Measurements from ENCODE around the gene NDUFS8.
A peak's percentile ranks its signal among the peaks of the same experiment; 100 is the strongest.

The NDUFS8 gene

DNA sequence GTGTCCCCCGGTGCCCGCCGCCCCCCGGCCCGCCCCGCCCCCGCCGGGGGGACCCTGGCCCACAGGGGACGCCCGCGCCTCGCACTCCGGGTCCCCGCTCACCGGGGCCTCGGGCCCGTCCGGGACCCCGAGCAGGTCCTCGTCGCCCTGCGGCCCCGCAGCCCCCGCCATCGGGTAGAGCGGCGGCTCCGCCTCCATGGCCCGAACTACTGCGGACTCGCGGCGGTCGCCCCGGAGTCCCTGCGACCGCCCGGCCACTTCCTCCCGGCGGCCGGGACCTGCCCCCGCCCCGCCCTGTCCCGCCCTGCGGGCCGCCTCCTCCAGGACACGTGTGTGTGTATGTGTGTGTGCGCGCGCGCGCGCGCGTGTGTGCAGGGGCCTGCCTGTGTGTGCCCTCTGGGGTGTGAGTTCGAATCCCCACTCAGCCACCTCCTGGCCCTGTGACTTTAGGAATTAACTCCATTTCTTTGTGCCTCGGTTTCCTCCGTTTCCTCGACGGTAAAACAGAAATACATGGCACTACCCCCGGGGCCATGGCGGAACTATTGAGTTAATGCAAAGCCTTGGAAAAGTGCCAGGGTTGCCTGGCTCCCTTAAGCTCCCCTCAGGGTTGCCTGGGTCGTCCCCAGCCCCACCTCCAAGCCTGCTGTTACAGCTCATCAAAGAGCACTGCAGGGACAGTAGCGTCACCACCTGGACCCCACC, 26.5 kb upstream of the NDUFS8 start, which contains the start of gene UNC93B1:
UNC93B1 (minus strand) TSS at position 252 of the 705 bp plus-strand sequence; CDS start at position 198, 54 bp downstream.
- peak; percentile 82 for DNase-seq

DNA sequence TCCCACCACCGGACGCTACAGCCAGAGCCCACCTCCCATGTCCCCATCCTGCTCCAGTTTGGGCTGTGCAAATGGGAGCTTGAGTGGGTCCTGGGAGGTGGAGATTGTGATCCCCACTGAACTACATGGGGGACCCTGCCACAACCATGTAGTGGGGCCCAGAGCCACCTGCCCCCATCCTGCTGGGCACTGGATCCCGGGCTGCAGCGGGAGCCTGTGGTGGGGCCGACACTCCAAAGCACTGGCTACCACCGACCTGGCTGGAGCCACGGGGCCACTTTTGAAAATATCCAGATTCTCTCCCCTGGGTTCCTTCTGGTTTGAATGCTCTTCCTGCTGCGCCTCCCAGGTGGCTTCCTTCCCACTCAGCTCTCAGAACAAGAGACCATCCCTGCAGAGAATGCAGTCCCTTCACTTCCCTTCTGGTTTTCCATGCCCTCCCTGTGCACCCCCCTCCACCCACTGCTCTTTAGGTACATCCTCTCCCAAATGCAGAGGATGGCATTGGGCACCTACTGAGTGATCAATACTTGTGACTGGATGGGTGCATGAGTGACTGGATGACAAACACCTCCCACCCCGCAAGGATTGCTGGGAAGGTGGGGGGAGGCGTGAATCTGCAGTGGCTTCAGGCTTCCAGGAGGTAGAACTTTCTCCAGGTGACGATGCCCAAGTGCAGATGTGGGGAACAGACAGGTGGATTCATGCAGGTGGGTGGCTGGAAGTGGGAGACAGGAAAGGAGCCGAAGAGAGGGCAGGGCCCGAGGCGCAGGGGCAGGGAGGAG, 25.7 kb upstream of the NDUFS8 start:
- no peak for DNase-seq

DNA sequence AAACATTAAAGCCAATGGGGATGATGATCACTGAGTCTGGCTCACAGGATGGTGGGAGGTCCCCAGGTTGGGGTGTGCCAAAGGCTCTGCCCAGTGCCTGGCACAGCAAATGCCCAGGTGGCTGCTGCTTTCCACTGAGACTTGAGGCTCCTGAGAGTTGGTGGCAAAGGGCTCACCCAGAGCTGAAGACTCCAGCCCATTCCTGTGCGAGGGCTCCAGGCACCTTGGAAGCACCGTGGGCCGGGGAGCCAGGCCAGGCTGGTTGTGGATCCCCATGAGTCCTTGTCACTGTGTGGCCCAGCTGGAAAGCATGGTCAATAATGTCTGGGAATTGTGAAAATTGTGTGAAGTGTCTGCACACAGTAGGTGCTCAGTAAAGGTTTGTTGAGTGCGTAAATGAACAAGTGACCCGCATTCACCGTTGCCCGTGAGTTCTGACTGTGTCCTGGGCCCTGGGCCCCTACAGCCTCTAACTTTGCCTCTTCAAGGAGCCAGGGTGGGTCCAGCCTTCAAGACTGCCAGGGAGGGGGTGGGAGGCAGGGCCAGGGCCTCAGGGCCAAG, 23.8 kb upstream of the NDUFS8 start:
- no peak for DNase-seq

DNA sequence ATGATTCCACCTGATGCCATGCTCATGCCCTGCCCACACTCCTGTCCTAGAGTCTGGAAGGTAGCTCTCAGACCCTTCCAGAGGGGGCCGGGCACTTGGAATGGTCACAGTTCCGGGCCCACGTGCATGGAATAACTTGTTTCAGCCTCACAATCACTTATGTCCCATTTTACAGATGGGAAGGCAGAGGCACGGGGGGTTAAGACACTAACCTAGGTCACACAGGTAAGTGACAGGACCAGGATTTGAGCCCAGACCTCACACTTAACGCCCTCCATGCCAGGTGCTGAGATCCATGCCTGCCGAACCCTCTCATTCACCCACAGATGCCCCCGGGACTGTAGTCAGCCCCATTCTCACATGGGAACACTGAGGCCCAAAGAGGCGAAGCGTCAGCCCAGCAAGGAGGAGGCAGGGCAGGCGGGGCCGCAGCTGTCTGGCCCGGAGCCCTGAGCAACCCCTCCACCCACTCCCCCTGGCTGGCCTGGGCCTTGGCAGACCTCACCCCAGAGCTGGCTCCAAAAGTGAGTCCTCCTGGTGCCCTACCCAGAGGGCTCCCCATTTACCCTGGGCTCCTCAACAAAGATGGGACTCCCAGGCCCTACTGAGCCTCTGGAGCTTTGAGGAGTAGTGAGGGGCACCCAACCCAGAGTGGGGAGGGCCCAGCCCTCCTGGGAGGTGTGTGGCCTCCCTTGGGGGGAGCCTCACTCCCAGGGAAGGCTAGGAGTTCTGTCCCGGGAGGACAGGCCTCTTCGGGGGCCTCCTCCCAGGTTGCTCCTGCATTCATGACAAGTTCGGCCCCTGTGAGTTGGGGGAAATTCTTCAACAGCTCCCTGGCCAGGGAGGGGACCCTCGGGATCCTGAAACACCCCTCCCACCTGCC, 22.7 kb upstream of the NDUFS8 start:
- DNase-seq, result no peak

DNA sequence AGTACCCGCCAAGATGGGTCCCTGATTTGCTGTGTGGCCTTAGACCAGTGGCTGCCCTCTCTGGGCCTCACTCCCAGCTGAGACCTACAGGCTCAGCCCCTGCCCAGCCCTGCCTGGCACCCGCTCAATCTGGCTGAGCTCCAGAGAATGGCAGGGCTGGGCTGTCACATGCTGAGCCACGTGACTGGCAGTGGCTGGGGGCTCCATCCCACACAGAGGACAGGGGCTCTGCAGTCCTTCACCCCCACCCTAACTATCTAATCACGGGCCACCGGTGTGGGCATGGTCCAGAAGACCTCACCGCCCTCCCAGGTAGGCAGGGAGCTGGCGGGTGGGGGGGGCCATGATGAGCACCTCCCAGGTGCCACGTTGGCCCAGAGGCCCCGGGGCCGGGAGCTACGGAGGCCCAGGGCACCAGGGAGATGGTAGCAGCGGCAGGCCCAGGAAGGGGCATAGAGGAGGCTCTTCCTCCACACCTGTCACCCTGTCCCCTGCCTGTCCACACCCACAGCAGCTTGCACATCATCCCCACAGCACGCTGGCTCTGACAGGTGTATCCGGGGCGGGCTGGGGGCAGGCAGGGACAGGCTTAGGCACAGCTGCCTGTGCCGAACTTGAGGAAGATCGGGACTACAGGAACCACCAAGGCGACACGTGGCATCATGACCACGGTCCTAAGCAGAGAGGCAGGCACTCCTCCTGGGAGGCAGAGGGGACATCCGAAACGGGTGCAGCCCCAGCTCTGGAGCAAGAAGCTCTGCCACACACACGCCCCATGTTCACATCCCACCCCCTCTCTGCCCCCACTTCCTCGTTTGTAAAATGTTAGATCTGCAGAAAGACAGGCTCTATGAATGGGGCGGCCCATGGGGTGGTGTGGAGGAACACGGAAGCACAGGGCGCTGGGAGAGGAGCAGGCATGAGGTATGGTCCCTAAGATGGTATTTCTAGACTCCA, 21.8 kb upstream of the NDUFS8 start:
- DNase-seq, result no peak

DNA sequence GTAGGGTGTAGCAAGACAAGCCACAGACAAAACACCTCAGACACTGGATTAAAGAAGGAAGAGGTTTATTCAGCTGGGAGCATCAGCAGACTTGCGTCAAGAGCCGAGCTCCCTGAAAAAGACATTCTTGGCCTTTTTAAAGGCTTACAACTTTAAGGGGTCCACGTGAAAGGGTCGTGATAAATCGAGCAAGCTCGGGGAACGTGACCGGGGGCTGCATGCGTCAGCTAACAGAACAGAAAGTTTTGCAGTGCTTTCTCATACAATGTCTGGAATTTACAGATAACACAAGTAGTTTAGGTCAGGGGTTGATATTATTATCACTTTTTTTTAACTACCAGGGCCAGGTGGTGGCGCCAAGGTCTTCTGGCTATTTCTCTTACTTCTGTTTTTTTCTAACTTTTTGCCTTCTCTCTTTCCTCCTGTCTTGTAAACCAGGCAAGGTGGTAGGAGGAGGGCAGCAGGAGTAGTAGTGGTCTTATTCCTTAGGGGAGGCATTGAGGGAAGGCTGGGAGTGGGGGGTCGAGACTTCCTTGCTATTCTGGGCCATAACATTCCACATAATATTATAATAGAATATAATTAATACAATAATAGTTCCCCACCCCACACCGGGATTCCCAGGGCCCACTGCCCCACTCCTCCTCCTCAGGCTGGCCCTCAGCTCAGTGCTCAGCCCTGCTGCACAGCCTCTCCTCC, 20.9 kb upstream of the NDUFS8 start:
- peak; percentile 8 for DNase-seq

DNA sequence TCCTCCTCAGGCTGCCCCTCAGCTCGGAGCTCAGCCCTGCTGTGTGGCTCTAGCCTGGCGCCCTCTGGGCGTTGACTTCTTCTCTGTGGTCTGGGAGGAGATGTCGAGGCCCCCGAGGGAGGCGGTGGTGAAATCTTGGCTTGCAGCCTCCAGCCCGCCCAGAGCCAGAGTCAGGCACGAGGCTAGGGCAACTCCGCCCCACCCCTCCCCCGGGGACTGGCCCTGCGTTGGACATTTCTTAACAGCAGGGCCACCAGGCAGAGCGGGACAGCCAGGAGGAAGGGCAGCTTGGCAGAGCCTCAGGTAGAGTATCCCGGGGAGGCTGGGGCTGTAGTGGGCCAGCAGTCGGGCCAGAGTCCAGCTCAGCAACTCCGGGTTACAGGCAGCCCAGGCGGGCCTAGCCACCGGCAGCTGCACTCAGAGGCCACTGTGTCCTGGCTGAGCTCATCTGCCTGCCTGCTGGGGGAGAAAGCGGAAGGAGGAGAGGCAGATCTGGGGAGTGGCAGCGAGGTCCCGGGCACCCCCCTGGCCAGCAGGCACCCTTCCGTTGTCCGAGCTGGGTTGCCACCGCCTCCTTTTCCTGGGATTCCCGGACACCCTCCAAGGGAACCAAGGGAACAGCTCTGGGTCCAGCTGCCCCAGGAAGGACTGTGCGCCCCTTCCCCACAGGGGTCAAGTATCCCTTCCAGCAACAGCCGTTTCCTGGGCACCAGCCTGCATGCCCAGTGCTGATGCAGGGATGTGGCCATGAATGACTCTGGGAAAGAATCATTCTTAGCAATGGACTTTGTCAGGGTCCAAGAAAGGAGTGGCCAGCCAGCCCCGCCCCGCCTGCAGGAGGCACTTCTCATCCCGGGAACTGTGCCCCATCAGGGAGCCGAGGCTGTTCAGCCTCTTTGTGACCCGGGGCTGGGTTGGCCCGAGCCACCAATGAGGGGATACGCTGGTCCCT, 20.1 kb upstream of the NDUFS8 start, which contains the start of gene ALDH3B1:
ALDH3B1 (plus strand) TSS at position 238 of the 952 bp plus-strand sequence. CDS start 4,971 bp downstream, outside the sequence.
- DNase-seq, result peak; percentile 9

DNA sequence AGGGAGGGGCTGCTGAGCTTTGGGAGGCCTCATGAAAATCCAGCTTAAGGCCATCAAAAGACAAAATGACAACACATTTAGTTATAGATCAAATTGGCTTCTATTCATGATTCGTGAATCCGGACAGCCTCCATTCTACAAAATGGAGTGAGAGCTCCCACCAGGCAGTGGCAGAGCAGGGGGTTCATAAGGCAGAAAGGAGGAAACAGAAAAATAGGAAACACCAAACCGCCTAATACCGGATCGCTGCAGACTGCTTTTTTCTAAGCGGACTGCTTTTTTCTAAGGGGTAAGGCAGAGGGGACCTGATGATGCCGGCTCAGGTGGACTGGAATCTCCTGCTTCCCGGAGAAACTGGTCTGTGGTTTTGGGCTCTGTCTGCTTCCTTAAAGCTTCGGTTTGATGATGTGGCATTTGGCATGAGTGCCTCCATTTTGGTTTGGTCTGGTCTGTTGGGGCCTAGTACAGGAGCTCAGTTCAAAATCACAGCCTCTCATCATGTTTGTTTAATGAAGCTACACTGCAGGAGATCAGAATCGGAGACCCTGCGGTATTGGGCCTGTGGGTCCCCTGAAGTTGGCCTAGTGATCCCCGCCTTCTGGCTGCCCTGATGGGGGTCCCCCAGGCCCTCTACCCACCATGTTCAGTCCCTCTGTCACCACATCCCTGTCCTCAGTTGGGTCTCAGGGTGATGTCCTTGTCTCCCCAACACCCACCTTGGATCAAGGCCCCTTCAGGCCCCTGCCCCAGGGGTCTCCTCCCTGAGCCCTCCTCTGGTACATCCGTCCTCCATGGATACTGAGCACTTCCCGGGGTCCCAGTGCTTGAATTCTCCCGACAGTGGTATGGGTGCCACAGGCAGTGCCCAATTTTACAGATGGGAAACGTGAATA, 19.2 kb upstream of the NDUFS8 start:
- no peak for DNase-seq

DNA sequence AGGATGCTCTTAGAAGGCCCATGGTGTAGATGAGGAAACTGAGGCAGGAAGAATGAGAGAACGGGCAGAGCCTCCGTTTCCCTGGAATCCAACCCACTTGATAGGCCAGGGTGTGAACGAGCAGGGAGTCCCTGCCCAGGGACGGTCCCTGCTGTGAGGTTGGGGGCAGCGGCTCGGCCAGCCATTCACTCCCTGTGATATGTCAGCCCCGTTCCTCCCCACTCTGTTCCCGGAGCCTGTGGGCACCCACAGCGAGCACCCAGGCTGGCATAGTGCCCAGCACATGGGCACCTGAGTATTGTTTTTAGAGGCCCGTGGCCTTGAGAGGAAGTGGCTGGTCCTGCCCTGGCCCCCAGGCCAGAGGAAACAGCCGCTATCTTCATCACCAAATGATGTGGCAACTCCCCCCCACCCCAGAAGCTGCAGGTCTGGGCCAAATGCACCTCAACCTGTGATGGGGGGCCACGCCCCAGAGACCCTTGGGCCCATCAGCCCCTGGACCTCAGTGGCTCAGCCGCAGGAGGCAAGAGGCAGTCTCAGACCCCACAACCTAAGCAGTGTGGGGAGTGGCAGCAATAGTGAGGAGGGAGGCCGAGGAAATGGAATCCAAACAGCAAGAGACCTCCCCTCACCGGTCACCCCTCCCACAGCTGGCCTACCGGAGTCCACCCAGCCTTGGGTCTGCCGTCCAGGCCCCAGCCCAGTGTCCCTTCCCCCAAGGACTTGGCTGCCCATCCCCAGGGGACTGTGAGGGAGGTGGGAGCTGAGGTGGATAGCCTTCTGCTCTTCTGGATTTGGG, 18.2 kb upstream of the NDUFS8 start:
- no peak for DNase-seq

DNA sequence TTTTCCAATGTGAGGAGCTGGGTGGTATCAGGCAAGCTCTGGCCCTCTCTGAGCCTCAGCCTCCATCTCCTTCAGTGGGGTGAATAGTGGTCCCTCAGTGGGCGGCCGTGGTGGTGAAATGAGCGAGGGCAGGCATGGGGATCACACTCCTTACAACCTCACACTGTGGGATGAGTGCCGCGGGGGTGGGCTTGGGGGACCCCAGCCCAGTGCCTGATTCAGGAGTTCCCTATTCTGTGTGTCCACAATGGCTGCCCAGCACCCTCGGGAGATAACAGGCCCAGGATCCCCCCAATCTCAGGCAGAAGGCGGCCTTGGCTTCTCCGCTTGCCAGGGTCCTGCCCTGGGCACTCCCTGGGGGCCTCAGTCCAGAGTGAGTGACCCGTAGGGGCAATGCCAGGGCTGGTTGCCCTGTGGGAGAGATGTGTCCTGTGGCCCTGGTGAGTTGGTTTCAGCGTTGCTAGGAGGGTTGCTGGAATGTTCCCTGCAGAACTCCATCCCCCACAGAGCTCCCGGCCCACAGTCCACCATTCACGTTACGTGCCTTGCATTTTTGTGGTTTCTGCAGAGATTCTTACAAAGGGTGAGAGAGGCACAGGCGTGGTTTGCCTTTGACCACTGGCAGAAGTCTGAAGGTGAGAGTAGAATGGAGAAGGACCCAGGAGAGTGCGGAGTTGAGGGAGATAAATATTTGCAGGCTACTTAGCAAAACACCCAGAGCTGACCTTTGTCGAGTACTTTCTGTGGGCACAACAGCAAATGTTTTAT, 17.5 kb upstream of the NDUFS8 start:
- no peak for DNase-seq

DNA sequence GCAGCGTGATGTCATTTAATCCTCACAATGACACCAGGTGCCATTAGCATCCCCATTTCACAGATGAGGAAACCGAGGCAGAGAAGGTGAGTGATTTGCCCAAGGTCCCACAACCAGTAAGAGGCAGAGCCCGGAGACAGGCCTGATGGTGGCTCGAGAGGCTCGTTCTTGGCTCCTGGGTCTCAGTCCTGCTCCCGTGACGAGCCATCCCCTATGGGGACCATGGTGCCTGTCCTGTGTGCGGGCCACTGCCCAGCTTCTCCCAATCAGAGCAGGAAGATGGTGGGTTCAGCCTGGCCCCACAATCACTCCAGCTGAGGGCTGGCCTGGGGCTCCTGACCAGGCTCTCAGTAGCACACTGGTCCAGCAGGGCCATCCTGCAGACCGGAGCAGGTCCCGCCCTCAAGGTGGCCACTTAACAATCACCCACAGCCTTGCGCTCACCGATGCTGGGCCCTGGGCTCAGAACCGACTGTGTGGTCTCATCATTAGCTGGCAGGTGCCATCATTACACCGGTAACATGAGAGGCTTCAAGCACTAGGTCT, 16.8 kb upstream of the NDUFS8 start:
- DNase-seq, result no peak

DNA sequence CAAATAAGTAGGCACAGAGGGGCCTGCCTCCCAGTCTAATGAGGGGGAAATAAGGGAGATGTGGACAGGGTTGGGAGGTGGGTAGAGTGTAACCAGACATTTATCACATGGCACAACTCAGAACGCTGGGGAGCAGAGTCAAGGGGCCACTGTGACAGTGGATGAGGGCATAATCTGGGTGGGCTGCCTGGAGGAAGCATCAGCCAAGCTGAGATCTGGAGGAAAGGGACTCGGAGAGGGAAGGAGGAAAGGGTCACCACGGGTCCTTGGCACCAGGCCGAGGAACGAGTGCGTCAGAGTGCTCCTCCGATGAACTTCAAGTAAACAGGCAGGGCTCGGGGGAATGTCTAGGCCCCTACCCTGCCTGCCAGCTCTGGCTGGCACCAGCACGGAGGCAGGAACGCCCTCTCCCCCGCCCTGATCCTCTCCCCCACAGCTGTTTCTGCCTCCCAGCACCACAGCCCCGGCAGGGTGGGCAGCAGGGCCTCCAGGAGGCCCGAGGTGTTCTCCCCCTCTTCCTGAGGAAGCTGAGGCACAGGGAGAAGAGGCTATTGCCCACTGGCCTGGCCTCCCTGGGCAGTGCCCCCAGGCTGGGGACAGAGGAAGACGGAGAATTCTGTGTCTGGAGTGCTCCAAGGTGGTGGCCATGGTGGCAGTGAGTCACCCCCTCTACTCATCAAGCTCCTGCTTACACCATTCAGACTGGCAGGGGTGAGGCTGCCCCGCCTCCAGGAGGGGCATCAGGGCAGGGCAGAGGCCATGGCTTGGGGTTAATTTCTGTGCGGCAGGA, 16.1 kb upstream of the NDUFS8 start:
- no peak for DNase-seq

DNA sequence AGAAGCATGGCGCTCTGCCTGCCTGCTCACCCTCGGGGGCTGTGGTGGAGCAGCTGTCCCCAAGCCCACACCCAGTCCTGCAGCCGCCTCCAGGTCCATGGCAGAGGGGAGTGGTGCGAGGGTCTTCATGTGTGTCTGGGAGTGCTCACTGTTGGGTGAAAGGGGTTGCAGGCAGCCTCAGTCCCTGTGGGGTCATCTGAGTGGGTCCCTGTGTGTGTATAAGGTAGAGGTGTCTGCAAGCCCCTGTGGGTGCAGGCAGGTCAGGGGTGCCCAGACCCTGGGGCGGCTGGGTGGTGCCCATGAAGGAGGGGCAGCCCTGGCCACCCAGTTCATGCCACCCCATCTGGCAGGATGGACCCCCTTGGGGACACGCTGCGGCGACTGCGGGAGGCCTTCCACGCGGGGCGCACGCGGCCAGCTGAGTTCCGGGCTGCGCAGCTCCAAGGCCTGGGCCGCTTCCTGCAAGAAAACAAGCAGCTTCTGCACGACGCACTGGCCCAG, 15.5 kb upstream of the NDUFS8 start:
- no peak for DNase-seq

DNA sequence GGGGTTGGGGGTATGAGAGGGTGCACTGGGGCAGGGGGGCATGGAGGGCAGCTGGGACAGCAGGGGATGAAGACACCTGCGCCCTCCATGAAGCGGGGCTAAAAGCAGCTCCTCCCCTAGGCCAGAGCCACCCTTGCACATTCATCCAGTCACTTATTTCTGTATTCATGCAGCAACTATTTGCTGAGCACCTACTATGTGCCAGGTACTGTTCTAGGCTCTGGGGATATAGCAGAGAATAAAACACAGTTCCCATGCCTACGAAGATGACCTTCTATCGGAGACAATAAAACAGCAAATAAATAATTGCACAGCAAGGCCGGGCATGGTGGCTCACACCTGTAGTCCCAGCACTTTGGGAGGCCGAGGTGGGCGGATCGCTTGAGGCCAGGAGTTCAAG, 15.0 kb upstream of the NDUFS8 start:
- DNase-seq, result no peak

DNA sequence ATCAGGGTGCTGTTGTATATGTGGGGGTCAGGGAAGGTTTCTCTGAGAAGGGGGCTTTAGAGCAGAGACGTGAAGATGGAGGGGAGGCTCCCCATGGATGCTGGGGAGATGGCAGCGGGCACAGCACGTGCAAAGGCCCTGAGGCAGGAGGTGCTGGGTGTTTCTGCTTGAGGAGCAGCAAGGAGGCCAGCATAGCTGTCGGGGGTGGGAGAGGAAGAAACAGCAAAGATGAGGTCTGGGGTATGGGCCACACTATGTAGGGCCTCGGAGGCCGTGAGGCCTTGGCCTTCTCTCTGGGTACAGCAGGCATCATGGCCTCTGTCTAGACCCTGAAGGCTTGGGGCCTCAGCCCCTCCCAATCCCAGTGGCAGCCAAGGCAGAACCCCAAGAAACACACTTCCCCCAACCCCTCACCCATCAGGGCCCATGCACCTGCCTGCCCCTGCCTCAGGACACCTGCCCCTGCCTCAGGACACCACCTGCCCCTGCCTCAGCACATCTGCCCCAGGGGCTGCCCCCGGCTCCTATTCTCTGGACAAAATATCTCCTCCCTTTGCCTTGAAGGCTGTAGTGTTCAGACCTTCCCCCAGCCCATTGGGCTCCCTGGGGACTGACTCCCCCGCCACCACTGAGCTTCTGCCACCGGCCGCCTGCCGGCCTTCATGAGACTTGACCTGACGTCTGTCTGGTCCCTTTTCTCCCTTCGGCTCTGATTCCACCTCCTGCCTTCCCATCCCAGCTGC, 14.1 kb upstream of the NDUFS8 start:
- DNase-seq, result no peak
